HepG2 (cell line): ENCODE data around the gene NAT9. TPM values are rescaled to one million over a fixed set of nuclear protein-coding genes. Genes with fewer than 3 reads are reported as not detected.

Experiments used
- CREM ChIP-seq, 2 experiments: sonication (generic) in 1 of 2; formaldehyde crosslinking in 1 of 2; IDR thresholded peaks; 2 replicates each; pipeline versions ENCODE4 v1.4.0 to v1.6.1; 2016 to 2020; ENCODE audit warnings: antibody characterized with exemption in 1 of 2, mild to moderate bottlenecking in 1 of 2, missing genetic modification reagents in 1 of 2
- FOSL2 ChIP-seq: sonication (generic); formaldehyde crosslinking; IDR thresholded peaks from 2 replicates; pipeline ENCODE4 v1.4.0; 2020; ENCODE audit warnings: missing genetic modification reagents
- GATAD1 ChIP-seq: IDR thresholded peaks from 2 replicates; pipeline ENCODE4 v1.6.1; 2016; ENCODE audit warnings: missing genetic modification reagents, missing compliant biosample characterization
- HMG20A ChIP-seq: IDR thresholded peaks from 2 replicates; pipeline ENCODE4 v1.6.1; 2016; ENCODE audit warnings: borderline replicate concordance
- HNF4G ChIP-seq, 2 experiments: sonication (generic) in 1 of 2; formaldehyde crosslinking in 1 of 2; IDR thresholded peaks; 2 replicates each; pipeline versions ENCODE4 v1.4.0 to v1.6.1; 2011 to 2020; ENCODE audit warnings: borderline replicate concordance in 2 of 2, low read depth in 2 of 2, mild to moderate bottlenecking in 2 of 2, low read length in 1 of 2, missing genetic modification reagents in 1 of 2, moderate library complexity in 1 of 2
- MZF1 ChIP-seq: sonication (generic); formaldehyde crosslinking; IDR thresholded peaks from 2 replicates; pipeline ENCODE4 v1.8.1; 2023; ENCODE audit warnings: mild to moderate bottlenecking, missing genetic modification reagents, borderline replicate concordance
- POLR2AphosphoS2 ChIP-seq: IDR thresholded peaks from 2 replicates; pipeline ENCODE4 v1.6.1; 2011; ENCODE audit warnings: low read depth, low read length, improper control_type of control experiment
- PPARG ChIP-seq: conservative IDR thresholded peaks from 2 replicates; pipeline ENCODE4 v1.6.1; 2016; ENCODE audit warnings: missing biosample characterization, missing genetic modification reagents
- SAP130 ChIP-seq: IDR thresholded peaks from 2 replicates; pipeline ENCODE4 v1.6.1; 2016; ENCODE audit warnings: low read depth
- SMYD3 ChIP-seq: sonication (generic); formaldehyde crosslinking; IDR thresholded peaks from 2 replicates; pipeline ENCODE4 v1.8.1; 2023; ENCODE audit warnings: mild to moderate bottlenecking, missing genetic modification reagents
- SOX13 ChIP-seq, 3 experiments: fragments of 450-650 bp in 1 of 3; sonication (generic) in 1 of 3; formaldehyde crosslinking in 1 of 3; IDR thresholded peaks in 2 of 3; conservative IDR thresholded peaks in 1 of 3; 2 replicates each; pipeline versions ENCODE4 v1.5.0 to v1.6.1; 2016 to 2020; ENCODE audit warnings: antibody characterized with exemption in 1 of 3, mild to moderate bottlenecking in 1 of 3, missing compliant biosample characterization in 1 of 3, missing genetic modification reagents in 1 of 3, moderate library complexity in 1 of 3
- SOX5 ChIP-seq: IDR thresholded peaks from 2 replicates; pipeline ENCODE4 v1.6.1; 2016; ENCODE audit warnings: borderline replicate concordance
- TBX3 ChIP-seq: fragments of 450-650 bp; IDR thresholded peaks from 2 replicates; pipeline ENCODE4 v1.6.1; 2017; ENCODE audit warnings: antibody characterized with exemption, mild to moderate bottlenecking, inconsistent platforms, borderline replicate concordance
- TEAD3 ChIP-seq: optimal IDR thresholded peaks from 2 replicates; pipeline ENCODE3; 2016; ENCODE audit warnings: borderline replicate concordance
- XRCC5 ChIP-seq: fragments of 200-400 bp; formaldehyde crosslinking; optimal IDR thresholded peaks from 2 replicates; pipeline ENCODE3; 2017; ENCODE audit warnings: mild to moderate bottlenecking, low read length
- ZNF10 ChIP-seq: sonication (generic); formaldehyde crosslinking; IDR thresholded peaks from 2 replicates; pipeline ENCODE4 v1.4.0; 2020; ENCODE audit warnings: mild to moderate bottlenecking, low read depth, missing genetic modification reagents, borderline replicate concordance
- ZNF180 ChIP-seq: sonication (generic); formaldehyde crosslinking; IDR thresholded peaks from 2 replicates; pipeline ENCODE4 v1.4.0; 2020; ENCODE audit warnings: low read depth, missing genetic modification reagents, borderline replicate concordance
- ZNF768 ChIP-seq: sonication (generic); formaldehyde crosslinking; IDR thresholded peaks from 2 replicates; pipeline ENCODE4 v1.4.0; 2020; ENCODE audit warnings: missing genetic modification reagents
- polyA plus RNA-seq, 8 experiments: library from polyadenylated mRNA; depleted of rRNA in 3 of 8; stranded (reverse) in 7 of 8; unstranded in 1 of 8; fragments of >200 nt; fragmentation: Illumina TruSeq in 4 of 8; extraction: Trizol in 4 of 8; gene quantifications; 2 replicates each; pipeline versions ENCODE4 v1.2.1 to v1.2.3, GENCODE V29; 2011 to 2016; ENCODE audit warnings: low read depth in 4 of 8, missing spikeins in 1 of 8, mixed read lengths in 1 of 8; ENCODE audit not compliant: insufficient read depth in 1 of 8
- total RNA-seq, 5 experiments: library from RNA; depleted of rRNA; stranded (reverse); fragments of >200 nt; fragmentation: Illumina TruSeq; extraction: Trizol; gene quantifications; 2 replicates each; pipeline ENCODE4 v1.2.3, GENCODE V29; 2016; ENCODE audit warnings: low read depth in 1 of 5
- TF ChIP-seq, protein P1 (sequence below): sonication (generic); formaldehyde crosslinking; IDR thresholded peaks from 2 replicates; pipeline ENCODE4 v1.4.0; 2020; ENCODE audit warnings: low read depth, missing genetic modification reagents
- TF ChIP-seq, protein P2 (sequence below): sonication (generic); formaldehyde crosslinking; IDR thresholded peaks from 2 replicates; pipeline ENCODE4 v1.5.0; 2020; ENCODE audit warnings: missing genetic modification reagents
- TF ChIP-seq, protein P3 (sequence below): IDR thresholded peaks from 2 replicates; pipeline ENCODE4 v1.4.0; 2020; ENCODE audit warnings: mild to moderate bottlenecking, missing genetic modification reagents

NAT9 gene
- total and polyA plus RNA-seq, 2 of the 13 experiments (the other 11 are each of a cell fraction or from before 2014, with no cell fraction given), result 39.7 to 44.2 TPM

DNA sequence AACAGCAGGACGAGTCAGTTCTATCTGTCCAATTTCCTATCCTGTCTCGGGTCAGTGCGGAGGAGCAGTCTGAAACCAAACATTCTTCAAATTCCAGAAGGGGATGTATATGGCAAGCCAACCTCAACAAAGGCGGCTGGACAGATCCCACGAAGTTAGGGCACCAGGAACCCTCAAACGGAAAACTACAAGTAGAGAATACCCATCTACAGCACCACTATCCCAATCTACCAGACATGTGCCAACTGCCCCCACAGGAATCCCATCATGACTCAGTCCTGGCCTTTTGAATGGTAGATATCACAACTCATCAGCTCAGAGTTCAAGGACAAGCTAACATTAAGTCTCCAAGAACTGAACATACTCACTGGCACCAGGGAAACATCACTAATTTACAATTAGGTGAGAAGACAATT, 2.3 kb downstream of the NAT9 start (continued):
- TF ChIP-seq, protein P1, sequence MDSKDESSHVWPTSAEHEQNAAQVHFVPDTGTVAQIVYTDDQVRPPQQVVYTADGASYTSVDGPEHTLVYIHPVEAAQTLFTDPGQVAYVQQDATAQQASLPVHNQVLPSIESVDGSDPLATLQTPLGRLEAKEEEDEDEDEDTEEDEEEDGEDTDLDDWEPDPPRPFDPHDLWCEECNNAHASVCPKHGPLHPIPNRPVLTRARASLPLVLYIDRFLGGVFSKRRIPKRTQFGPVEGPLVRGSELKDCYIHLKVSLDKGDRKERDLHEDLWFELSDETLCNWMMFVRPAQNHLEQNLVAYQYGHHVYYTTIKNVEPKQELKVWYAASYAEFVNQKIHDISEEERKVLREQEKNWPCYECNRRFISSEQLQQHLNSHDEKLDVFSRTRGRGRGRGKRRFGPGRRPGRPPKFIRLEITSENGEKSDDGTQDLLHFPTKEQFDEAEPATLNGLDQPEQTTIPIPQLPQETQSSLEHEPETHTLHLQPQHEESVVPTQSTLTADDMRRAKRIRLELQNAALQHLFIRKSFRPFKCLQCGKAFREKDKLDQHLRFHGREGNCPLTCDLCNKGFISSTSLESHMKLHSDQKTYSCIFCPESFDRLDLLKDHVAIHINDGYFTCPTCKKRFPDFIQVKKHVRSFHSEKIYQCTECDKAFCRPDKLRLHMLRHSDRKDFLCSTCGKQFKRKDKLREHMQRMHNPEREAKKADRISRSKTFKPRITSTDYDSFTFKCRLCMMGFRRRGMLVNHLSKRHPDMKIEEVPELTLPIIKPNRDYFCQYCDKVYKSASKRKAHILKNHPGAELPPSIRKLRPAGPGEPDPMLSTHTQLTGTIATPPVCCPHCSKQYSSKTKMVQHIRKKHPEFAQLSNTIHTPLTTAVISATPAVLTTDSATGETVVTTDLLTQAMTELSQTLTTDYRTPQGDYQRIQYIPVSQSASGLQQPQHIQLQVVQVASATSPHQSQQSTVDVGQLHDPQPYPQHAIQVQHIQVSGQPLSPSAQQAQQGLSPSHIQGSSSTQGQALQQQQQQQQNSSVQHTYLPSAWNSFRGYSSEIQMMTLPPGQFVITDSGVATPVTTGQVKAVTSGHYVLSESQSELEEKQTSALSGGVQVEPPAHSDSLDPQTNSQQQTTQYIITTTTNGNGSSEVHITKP (CRISPR knock-in tag), result peak; percentile 39; the same call in 1 of the 2 replicates
- peak; percentile 12; the same call in 1 of the 2 replicates for TF ChIP-seq HNF4G (IDR thresholded peaks at IDR 0.05; ENCODE audit: borderline replicate concordance, low read depth, low read length)
- TF ChIP-seq HNF4G (CRISPR knock-in tag; IDR thresholded peaks at IDR 0.05; ENCODE audit: borderline replicate concordance, low read depth), result no peak
- TF ChIP-seq ZNF180 (CRISPR knock-in tag), result no peak
- TF ChIP-seq FOSL2 (CRISPR knock-in tag), result peak; percentile 91
- no peak for TF ChIP-seq SMYD3 (CRISPR knock-in tag)
- TF ChIP-seq, protein P2, sequence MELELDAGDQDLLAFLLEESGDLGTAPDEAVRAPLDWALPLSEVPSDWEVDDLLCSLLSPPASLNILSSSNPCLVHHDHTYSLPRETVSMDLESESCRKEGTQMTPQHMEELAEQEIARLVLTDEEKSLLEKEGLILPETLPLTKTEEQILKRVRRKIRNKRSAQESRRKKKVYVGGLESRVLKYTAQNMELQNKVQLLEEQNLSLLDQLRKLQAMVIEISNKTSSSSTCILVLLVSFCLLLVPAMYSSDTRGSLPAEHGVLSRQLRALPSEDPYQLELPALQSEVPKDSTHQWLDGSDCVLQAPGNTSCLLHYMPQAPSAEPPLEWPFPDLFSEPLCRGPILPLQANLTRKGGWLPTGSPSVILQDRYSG (CRISPR knock-in tag), result no peak
- no peak for TF ChIP-seq ZNF768 (CRISPR knock-in tag)
- TF ChIP-seq, protein P3, sequence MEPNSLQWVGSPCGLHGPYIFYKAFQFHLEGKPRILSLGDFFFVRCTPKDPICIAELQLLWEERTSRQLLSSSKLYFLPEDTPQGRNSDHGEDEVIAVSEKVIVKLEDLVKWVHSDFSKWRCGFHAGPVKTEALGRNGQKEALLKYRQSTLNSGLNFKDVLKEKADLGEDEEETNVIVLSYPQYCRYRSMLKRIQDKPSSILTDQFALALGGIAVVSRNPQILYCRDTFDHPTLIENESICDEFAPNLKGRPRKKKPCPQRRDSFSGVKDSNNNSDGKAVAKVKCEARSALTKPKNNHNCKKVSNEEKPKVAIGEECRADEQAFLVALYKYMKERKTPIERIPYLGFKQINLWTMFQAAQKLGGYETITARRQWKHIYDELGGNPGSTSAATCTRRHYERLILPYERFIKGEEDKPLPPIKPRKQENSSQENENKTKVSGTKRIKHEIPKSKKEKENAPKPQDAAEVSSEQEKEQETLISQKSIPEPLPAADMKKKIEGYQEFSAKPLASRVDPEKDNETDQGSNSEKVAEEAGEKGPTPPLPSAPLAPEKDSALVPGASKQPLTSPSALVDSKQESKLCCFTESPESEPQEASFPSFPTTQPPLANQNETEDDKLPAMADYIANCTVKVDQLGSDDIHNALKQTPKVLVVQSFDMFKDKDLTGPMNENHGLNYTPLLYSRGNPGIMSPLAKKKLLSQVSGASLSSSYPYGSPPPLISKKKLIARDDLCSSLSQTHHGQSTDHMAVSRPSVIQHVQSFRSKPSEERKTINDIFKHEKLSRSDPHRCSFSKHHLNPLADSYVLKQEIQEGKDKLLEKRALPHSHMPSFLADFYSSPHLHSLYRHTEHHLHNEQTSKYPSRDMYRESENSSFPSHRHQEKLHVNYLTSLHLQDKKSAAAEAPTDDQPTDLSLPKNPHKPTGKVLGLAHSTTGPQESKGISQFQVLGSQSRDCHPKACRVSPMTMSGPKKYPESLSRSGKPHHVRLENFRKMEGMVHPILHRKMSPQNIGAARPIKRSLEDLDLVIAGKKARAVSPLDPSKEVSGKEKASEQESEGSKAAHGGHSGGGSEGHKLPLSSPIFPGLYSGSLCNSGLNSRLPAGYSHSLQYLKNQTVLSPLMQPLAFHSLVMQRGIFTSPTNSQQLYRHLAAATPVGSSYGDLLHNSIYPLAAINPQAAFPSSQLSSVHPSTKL (CRISPR knock-in tag), result peak; percentile 56
- TF ChIP-seq GATAD1 (CRISPR knock-in tag), result peak; percentile 45; the same call in 1 of the 2 replicates
- peak; percentile 46 for TF ChIP-seq SAP130 (CRISPR knock-in tag)
- TF ChIP-seq SOX5 (CRISPR knock-in tag), result 0 out of 2 replicates have a peak, but pooled peaks have one; percentile 13
- TF ChIP-seq HMG20A (CRISPR knock-in tag), result peak; percentile 54; the same call in 1 of the 2 replicates
- no peak for TF ChIP-seq ZNF10 (CRISPR knock-in tag)
- TF ChIP-seq PPARG (CRISPR knock-in tag), result 0 out of 2 replicates have a peak, but pooled peaks have one; percentile 26
- TF ChIP-seq TEAD3, result peak; percentile 23
- 0 out of 2 replicates have a peak, but pooled peaks have one; percentile 20 for TF ChIP-seq TBX3
- TF ChIP-seq MZF1 (CRISPR knock-in tag), result no peak
- peak; percentile 17 for TF ChIP-seq XRCC5
- TF ChIP-seq POLR2AphosphoS2, result peak; percentile 86; the same call in 1 of the 2 replicates
- peak; percentile 23; the same call in 1 of the 2 replicates for TF ChIP-seq CREM (IDR thresholded peaks at IDR 0.05)
- TF ChIP-seq CREM (CRISPR knock-in tag; IDR thresholded peaks at IDR 0.05), result no peak
- TF ChIP-seq SOX13 (IDR thresholded peaks at IDR 0.05), result no peak
- peak in 1 of 2 experiments; percentile 24; a peak in 1 of 4 replicates for TF ChIP-seq SOX13 (CRISPR knock-in tag; conservative IDR thresholded peaks at IDR 0.05 in 1 of 2, IDR thresholded peaks at IDR 0.05 in 1 of 2)
